H9 (cell line): ENCODE measurements around the gene ZNF319. TPM values are rescaled to one million over a fixed set of nuclear protein-coding genes. Genes with fewer than 3 reads are reported as not detected.

Experiments used
- DNase-seq: peaks from one replicate; pipeline ENCODE4 v3.0.0-alpha.2; 2017
- H2AFZ ChIP-seq: one replicate; pipeline ENCODE4 v1.6.1; 2013; ENCODE audit warnings: mild to moderate bottlenecking, low read length, control low read depth, moderate library complexity
- H2AK5ac ChIP-seq: 2 replicates; pipeline ENCODE4 v1.6.1; 2013; ENCODE audit warnings: low read length, control low read depth, mixed read lengths; ENCODE audit not compliant: insufficient read length
- H2BK120ac ChIP-seq: one replicate; pipeline ENCODE4 v1.6.1; 2013; ENCODE audit warnings: low read depth, mild to moderate bottlenecking, low read length, control low read depth, inconsistent platforms; ENCODE audit not compliant: poor library complexity, severe bottlenecking
- H2BK12ac ChIP-seq: 2 replicates; pipeline ENCODE4 v1.6.1; 2013; ENCODE audit warnings: low read length, control low read depth, mixed read lengths, low read depth; ENCODE audit not compliant: insufficient read length
- H2BK15ac ChIP-seq: 2 replicates; pipeline ENCODE4 v1.6.1; 2013; ENCODE audit warnings: low read depth, low read length, control low read depth
- H2BK20ac ChIP-seq: one replicate; pipeline ENCODE4 v1.6.1; 2013; ENCODE audit warnings: low read depth, mild to moderate bottlenecking, low read length, control low read depth, inconsistent platforms; ENCODE audit not compliant: poor library complexity, severe bottlenecking
- H2BK5ac ChIP-seq: 2 replicates; pipeline ENCODE4 v1.6.1; 2013; ENCODE audit warnings: low read length, control low read depth, mixed read lengths; ENCODE audit not compliant: insufficient read length
- H3K14ac ChIP-seq: 2 replicates; pipeline ENCODE4 v1.6.1; 2013; ENCODE audit warnings: low read length, control low read depth; ENCODE audit not compliant: insufficient read depth
- H3K18ac ChIP-seq: 2 replicates; pipeline ENCODE4 v1.6.1; 2013; ENCODE audit warnings: low read depth, mild to moderate bottlenecking, mixed read lengths, low read length, control low read depth; ENCODE audit not compliant: insufficient read length
- H3K23ac ChIP-seq: 2 replicates; pipeline ENCODE4 v1.6.1; 2013; ENCODE audit warnings: low read length, control low read depth, mixed read lengths, low read depth; ENCODE audit not compliant: insufficient read length
- H3K23me2 ChIP-seq: 2 replicates; pipeline ENCODE4 v1.6.1; 2013; ENCODE audit warnings: low read depth, mild to moderate bottlenecking, mixed read lengths, low read length, control low read depth; ENCODE audit not compliant: insufficient read length, poor library complexity, severe bottlenecking
- H3K27ac ChIP-seq: 2 replicates; pipeline ENCODE4 v1.5.1; 2013; ENCODE audit warnings: low read length, control low read depth, mixed read lengths, low read depth; ENCODE audit not compliant: insufficient read length
- H3K27me3 ChIP-seq: 2 replicates; pipeline ENCODE4 v1.6.1; 2013; ENCODE audit warnings: low read length, control low read depth, inconsistent platforms; ENCODE audit not compliant: insufficient read depth
- H3K4ac ChIP-seq: 2 replicates; pipeline ENCODE4 v1.6.1; 2013; ENCODE audit warnings: low read depth, mild to moderate bottlenecking, control low read depth, inconsistent platforms, low read length, moderate library complexity
- H3K4me1 ChIP-seq: 2 replicates; pipeline ENCODE4 v1.6.1; 2013; ENCODE audit warnings: low read length, control low read depth, inconsistent platforms; ENCODE audit not compliant: insufficient read depth
- H3K4me2 ChIP-seq: 2 replicates; pipeline ENCODE4 v1.6.1; 2013; ENCODE audit warnings: low read length, control low read depth, mixed read lengths; ENCODE audit not compliant: insufficient read length, insufficient read depth
- H3K56ac ChIP-seq: 2 replicates; pipeline ENCODE4 v1.6.1; 2013; ENCODE audit warnings: low read depth, mild to moderate bottlenecking, mixed read lengths, low read length, control low read depth; ENCODE audit not compliant: insufficient read length
- H3K79me1 ChIP-seq: 2 replicates; pipeline ENCODE4 v1.6.1; 2013; ENCODE audit warnings: low read depth, mild to moderate bottlenecking, moderate library complexity, low read length, control low read depth, inconsistent platforms; ENCODE audit not compliant: insufficient read depth, poor library complexity, severe bottlenecking
- H3K79me2 ChIP-seq: 2 replicates; pipeline ENCODE4 v1.6.1; 2013; ENCODE audit warnings: low read length, control low read depth, inconsistent platforms; ENCODE audit not compliant: insufficient read depth
- H3K9ac ChIP-seq: 2 replicates; pipeline ENCODE4 v1.6.1; 2013; ENCODE audit warnings: low read length, control low read depth, mixed read lengths; ENCODE audit not compliant: insufficient read length; ENCODE audit errors: extremely low read depth
- H3K9me3 ChIP-seq: one replicate; pipeline ENCODE4 v1.6.1; 2013; ENCODE audit warnings: low read depth, low read length, inconsistent platforms; ENCODE audit not compliant: control insufficient read depth
- H3T11ph ChIP-seq: one replicate; pipeline ENCODE4 v1.6.1; 2013; ENCODE audit warnings: mild to moderate bottlenecking, low read length, control low read depth, inconsistent platforms
- H4K20me1 ChIP-seq: one replicate; pipeline ENCODE4 v1.6.1; 2013; ENCODE audit not compliant: control insufficient read depth, insufficient read length, insufficient read depth
- H4K5ac ChIP-seq: 2 replicates; pipeline ENCODE4 v1.6.1; 2013; ENCODE audit warnings: low read depth, mild to moderate bottlenecking, mixed read lengths, low read length, control low read depth; ENCODE audit not compliant: insufficient read length
- H4K8ac ChIP-seq: replicated peaks from 2 replicates; pipeline ENCODE4 v1.6.1; 2013; ENCODE audit warnings: low read length, control low read depth, mixed read lengths, low read depth; ENCODE audit not compliant: insufficient read length
- H4K91ac ChIP-seq: 2 replicates; pipeline ENCODE4 v1.6.1; 2013; ENCODE audit warnings: low read depth, mild to moderate bottlenecking, moderate library complexity, mixed read lengths, low read length, control low read depth; ENCODE audit not compliant: insufficient read length
- H3K27ac Mint-ChIP-seq, 3 experiments: 2 replicates in 2 of 3; 3 replicates in 1 of 3; pipeline ENCODE4 v1.8.0; 2020 to 2021; ENCODE audit warnings: mixed read lengths in 3 of 3, mild to moderate bottlenecking in 1 of 3, moderate library complexity in 1 of 3
- H3K27me3 Mint-ChIP-seq: 2 replicates; pipeline ENCODE4 v1.8.0; 2021; ENCODE audit warnings: low read depth, mild to moderate bottlenecking, moderate library complexity, mixed read lengths
- H3K36me3 Mint-ChIP-seq, 3 experiments: 2 replicates in 2 of 3; 3 replicates in 1 of 3; pipeline ENCODE4 v1.8.0; 2020 to 2021; ENCODE audit warnings: low read depth in 3 of 3, mixed read lengths in 3 of 3; ENCODE audit not compliant: insufficient read depth in 1 of 3
- H3K4me1 Mint-ChIP-seq, 2 experiments: 2 replicates each; pipeline ENCODE4 v1.8.0; 2020; ENCODE audit warnings: mixed read lengths in 2 of 2
- H3K4me3 Mint-ChIP-seq, 2 experiments: 2 replicates in 1 of 2; 3 replicates in 1 of 2; pipeline ENCODE4 v1.8.0; 2020 to 2021; ENCODE audit warnings: mild to moderate bottlenecking in 2 of 2, mixed read lengths in 2 of 2, moderate library complexity in 1 of 2
- H3K9me3 Mint-ChIP-seq, 2 experiments: 2 replicates in 1 of 2; 3 replicates in 1 of 2; pipeline ENCODE4 v1.8.0; 2020; ENCODE audit warnings: mild to moderate bottlenecking in 2 of 2, mixed read lengths in 2 of 2, moderate library complexity in 1 of 2
- WGBS: extraction: QIAGEN DNeasy Blood & Tissue Kit; methylation state at CpG from one replicate; pipeline ENCODE4 v1.1.7; 2013; ENCODE audit warnings: missing lambda C conversion rate, low lambda C conversion rate, mixed read lengths; ENCODE audit not compliant: insufficient read length; ENCODE audit errors: extremely low coverage; 5-methylcytosine and 5-hydroxymethylcytosine counted together
- total RNA-seq: library from RNA; stranded (reverse); gene quantifications from 2 replicates; pipeline ENCODE4 v1.2.1, GENCODE V29; 2021
- TF ChIP-seq, protein P1 (sequence below): fragments of 200-600 bp; sonication (generic); conservative IDR thresholded peaks from 3 replicates; pipeline ENCODE4 v1.8.0; 2021; ENCODE audit warnings: antibody characterized with exemption, mild to moderate bottlenecking

The ZNF319 gene
- total RNA-seq, 1 experiment from 2014 or later: 5.6 TPM

DNA sequence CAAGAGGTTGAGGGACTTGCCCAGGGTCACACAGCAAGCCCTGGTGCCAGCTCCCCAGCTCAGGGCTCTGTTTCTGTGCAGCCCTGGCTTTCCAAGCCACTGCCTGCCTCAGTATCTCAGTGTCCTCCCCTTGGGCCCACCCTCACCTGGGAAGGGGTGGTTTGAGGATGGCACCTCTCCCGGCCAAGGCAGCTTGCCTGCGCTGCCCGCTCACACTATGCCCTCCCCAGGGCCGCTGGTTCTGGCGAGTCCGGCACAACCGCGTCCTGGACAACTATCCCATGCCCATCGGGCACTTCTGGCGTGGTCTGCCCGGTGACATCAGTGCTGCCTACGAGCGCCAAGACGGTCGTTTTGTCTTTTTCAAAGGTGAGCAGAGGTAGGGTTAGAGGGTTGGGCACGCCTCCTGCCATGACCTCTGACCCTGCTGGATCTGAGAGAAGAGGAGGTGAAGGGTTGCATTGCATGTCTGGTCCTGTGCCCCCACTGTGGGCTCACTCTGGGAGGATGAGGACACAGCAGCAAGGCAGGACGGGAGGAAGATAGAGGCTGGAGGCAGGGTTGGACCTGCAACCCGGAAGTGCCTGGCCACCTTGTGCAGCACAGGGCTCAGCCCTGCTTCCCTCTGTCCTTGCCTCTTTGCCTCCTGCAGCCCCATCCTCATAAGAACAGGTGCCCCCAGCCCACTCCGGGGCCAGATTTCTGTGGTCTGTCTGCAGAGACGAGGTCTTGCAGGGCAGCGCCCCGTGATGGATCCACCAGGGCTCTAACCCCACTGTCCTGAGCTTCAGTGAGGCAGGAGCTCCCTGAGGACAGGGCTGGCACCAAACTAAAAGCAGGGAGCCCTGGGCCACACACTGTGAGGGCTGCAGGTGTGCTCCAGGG, 41.8 kb upstream of the ZNF319 start:
- no peak overlapping the region for H3K18ac ChIP-seq
- no peak overlapping the region for H3K4me2 ChIP-seq
- no peak overlapping the region for H3K23ac ChIP-seq
- H2BK5ac ChIP-seq: no peak overlapping the region
- H3K56ac ChIP-seq: no peak overlapping the region
- Mint-ChIP-seq H3K36me3 (peaks cover 13 to 68% (median 52%) of the 10 kb centered on the region in 3 experiments), H3K4me3 (no peak overlapping the region), H3K9me3 (no peaks in the 10 kb centered on the region), H3K4me1 (peaks cover 0 to 7% of the 10 kb centered on the region in 2 experiments; a peak in 3 of 4 replicates), H3K27ac (no peak overlapping the region; a peak in 1 of 7 replicates), H3K27me3 (no peaks in the 10 kb centered on the region)
- DNase-seq: no peak
- no peaks in the 10 kb centered on the region for H3K27me3 ChIP-seq
- H2BK120ac ChIP-seq: no peak overlapping the region
- no peak overlapping the region for H3K4ac ChIP-seq
- H4K5ac ChIP-seq: no peak overlapping the region
- H3K9me3 ChIP-seq: no peaks in the 10 kb centered on the region
- no peaks in the 10 kb centered on the region for H3K79me1 ChIP-seq
- H4K20me1 ChIP-seq: no peaks in the 10 kb centered on the region
- no peak overlapping the region for H4K91ac ChIP-seq
- no peak overlapping the region for H3T11ph ChIP-seq
- H3K23me2 ChIP-seq: no peaks in the 10 kb centered on the region
- no peaks in the 10 kb centered on the region; the same call in 1 of the 2 replicates for H3K4me1 ChIP-seq
- no CpG with 5 or more reads among the region's 22 CpGs for WGBS
- no peaks in the 10 kb centered on the region for H3K79me2 ChIP-seq
- H3K14ac ChIP-seq: no peak overlapping the region
- no peak overlapping the region for H2BK20ac ChIP-seq
- H2BK12ac ChIP-seq: no peak overlapping the region
- no peak overlapping the region for H2BK15ac ChIP-seq
- TF ChIP-seq, protein P1, sequence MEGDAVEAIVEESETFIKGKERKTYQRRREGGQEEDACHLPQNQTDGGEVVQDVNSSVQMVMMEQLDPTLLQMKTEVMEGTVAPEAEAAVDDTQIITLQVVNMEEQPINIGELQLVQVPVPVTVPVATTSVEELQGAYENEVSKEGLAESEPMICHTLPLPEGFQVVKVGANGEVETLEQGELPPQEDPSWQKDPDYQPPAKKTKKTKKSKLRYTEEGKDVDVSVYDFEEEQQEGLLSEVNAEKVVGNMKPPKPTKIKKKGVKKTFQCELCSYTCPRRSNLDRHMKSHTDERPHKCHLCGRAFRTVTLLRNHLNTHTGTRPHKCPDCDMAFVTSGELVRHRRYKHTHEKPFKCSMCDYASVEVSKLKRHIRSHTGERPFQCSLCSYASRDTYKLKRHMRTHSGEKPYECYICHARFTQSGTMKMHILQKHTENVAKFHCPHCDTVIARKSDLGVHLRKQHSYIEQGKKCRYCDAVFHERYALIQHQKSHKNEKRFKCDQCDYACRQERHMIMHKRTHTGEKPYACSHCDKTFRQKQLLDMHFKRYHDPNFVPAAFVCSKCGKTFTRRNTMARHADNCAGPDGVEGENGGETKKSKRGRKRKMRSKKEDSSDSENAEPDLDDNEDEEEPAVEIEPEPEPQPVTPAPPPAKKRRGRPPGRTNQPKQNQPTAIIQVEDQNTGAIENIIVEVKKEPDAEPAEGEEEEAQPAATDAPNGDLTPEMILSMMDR: no peak
- H2AFZ ChIP-seq: no peak overlapping the region
- no peak overlapping the region for H4K8ac ChIP-seq
- no peak overlapping the region for H2AK5ac ChIP-seq
- no peak overlapping the region for H3K9ac ChIP-seq
- no peak overlapping the region for H3K27ac ChIP-seq
